Measurements from ENCODE around the gene PPP1R26. TPM values are rescaled to one million over a fixed set of nuclear protein-coding genes. Genes with fewer than 3 reads are reported as not detected.
A peak's percentile ranks its signal among the peaks of the same experiment; 100 is the strongest.

PPP1R26 gene
- total and polyA plus RNA-seq, 9 of the 15 experiments (the other 6 are each of a cell fraction or from before 2014, with no cell fraction given), result 0.77 to 26.8 (median 9.3) TPM

- TF ChIP-seq, protein P1, sequence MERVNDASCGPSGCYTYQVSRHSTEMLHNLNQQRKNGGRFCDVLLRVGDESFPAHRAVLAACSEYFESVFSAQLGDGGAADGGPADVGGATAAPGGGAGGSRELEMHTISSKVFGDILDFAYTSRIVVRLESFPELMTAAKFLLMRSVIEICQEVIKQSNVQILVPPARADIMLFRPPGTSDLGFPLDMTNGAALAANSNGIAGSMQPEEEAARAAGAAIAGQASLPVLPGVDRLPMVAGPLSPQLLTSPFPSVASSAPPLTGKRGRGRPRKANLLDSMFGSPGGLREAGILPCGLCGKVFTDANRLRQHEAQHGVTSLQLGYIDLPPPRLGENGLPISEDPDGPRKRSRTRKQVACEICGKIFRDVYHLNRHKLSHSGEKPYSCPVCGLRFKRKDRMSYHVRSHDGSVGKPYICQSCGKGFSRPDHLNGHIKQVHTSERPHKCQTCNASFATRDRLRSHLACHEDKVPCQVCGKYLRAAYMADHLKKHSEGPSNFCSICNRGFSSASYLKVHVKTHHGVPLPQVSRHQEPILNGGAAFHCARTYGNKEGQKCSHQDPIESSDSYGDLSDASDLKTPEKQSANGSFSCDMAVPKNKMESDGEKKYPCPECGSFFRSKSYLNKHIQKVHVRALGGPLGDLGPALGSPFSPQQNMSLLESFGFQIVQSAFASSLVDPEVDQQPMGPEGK (CRISPR knock-in tag; IDR thresholded peaks at IDR 0.05; ENCODE audit: borderline replicate concordance), result no peak
- TF ChIP-seq MAFF (IDR thresholded peaks at IDR 0.05; ENCODE audit: low read length), result no peak
- no peak for TF ChIP-seq SAP30 (IDR thresholded peaks at IDR 0.05; ENCODE audit: borderline replicate concordance, insufficient read depth, low read depth, low read length, poor library complexity, severe bottlenecking)
- no peak for TF ChIP-seq ZNF354B (CRISPR knock-in tag; IDR thresholded peaks at IDR 0.05)
- peak; percentile 53; the same call in 1 of the 2 replicates for TF ChIP-seq ESRRA (IDR thresholded peaks at IDR 0.05; ENCODE audit: borderline replicate concordance, low read depth)
- TF ChIP-seq, protein P2, sequence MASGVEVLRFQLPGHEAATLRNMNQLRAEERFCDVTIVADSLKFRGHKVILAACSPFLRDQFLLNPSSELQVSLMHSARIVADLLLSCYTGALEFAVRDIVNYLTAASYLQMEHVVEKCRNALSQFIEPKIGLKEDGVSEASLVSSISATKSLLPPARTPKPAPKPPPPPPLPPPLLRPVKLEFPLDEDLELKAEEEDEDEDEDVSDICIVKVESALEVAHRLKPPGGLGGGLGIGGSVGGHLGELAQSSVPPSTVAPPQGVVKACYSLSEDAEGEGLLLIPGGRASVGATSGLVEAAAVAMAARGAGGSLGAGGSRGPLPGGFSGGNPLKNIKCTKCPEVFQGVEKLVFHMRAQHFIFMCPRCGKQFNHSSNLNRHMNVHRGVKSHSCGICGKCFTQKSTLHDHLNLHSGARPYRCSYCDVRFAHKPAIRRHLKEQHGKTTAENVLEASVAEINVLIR (CRISPR knock-in tag; IDR thresholded peaks at IDR 0.05), result no peak
- TF ChIP-seq FOXM1 (IDR thresholded peaks at IDR 0.05; ENCODE audit: low read depth), result no peak
- no peak for TF ChIP-seq FOXM1 (CRISPR knock-in tag; IDR thresholded peaks at IDR 0.05; ENCODE audit: low read depth)
- TF ChIP-seq ZMIZ1 (IDR thresholded peaks at IDR 0.05; ENCODE audit: low read depth in 2 of 2, low read length in 2 of 2), result no peak
- TF ChIP-seq ZNF551 (CRISPR knock-in tag; IDR thresholded peaks at IDR 0.05), result no peak
- TF ChIP-seq JUN (IDR thresholded peaks at IDR 0.05; ENCODE audit: borderline replicate concordance, low read depth, low read length), result 0 out of 2 replicates have a peak, but pooled peaks have one; percentile 27
- no peak for TF ChIP-seq JUN (CRISPR knock-in tag; IDR thresholded peaks at IDR 0.05; ENCODE audit: borderline replicate concordance)
- TF ChIP-seq OTX1 (CRISPR knock-in tag; IDR thresholded peaks at IDR 0.05), result no peak
- TF ChIP-seq ETS1 (conservative IDR thresholded peaks at IDR 0.05; ENCODE audit: control insufficient read depth, low read depth, low read length), result 0 out of 2 replicates have a peak, but pooled peaks have one; percentile 3
- TF ChIP-seq ZBTB7A (IDR thresholded peaks at IDR 0.05; ENCODE audit: borderline replicate concordance, control insufficient read depth, low read depth, low read length), result peak; percentile 53; the same call in 1 of the 2 replicates
- TF ChIP-seq POLR2G (IDR thresholded peaks at IDR 0.05; ENCODE audit: low read depth, low read length), result peak; percentile 68
- TF ChIP-seq, protein P3, sequence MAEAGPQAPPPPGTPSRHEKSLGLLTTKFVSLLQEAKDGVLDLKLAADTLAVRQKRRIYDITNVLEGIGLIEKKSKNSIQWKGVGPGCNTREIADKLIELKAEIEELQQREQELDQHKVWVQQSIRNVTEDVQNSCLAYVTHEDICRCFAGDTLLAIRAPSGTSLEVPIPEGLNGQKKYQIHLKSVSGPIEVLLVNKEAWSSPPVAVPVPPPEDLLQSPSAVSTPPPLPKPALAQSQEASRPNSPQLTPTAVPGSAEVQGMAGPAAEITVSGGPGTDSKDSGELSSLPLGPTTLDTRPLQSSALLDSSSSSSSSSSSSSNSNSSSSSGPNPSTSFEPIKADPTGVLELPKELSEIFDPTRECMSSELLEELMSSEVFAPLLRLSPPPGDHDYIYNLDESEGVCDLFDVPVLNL (CRISPR knock-in tag; IDR thresholded peaks at IDR 0.05; ENCODE audit: low read depth), result no peak
Measured at GRCh38 chr9:135506327-135507103, 26.9 kb downstream of the PPP1R26 start (continued).

Data from K562 (cell line).